K562 (cell line): Measurements from ENCODE around the gene ACHE. TPM values are rescaled to one million over a fixed set of nuclear protein-coding genes. Genes with fewer than 3 reads are reported as not detected.

Source experiments
- ARID1B ChIP-seq: fragments of 450-650 bp; IDR thresholded peaks from 2 replicates; pipeline ENCODE4 v1.6.1; 2016; ENCODE audit warnings: antibody characterized with exemption, mild to moderate bottlenecking, inconsistent platforms
- ASH1L ChIP-seq: fragments of 450-650 bp; IDR thresholded peaks from 2 replicates; pipeline ENCODE4 v1.6.1; 2018; ENCODE audit warnings: borderline replicate concordance, mild to moderate bottlenecking, low read depth; ENCODE audit not compliant: partially characterized antibody
- ATF1 ChIP-seq, 2 experiments: fragments of 450-650 bp in 1 of 2; IDR thresholded peaks; 2 replicates each; pipeline ENCODE4 v1.6.1; 2016; ENCODE audit warnings: missing compliant biosample characterization in 1 of 2, missing genetic modification characterization in 1 of 2
- CBFA2T2 ChIP-seq: fragments of 450-650 bp; conservative IDR thresholded peaks from 2 replicates; pipeline ENCODE4 v1.6.1; 2017; ENCODE audit warnings: mild to moderate bottlenecking
- CREM ChIP-seq: IDR thresholded peaks from 2 replicates; pipeline ENCODE4 v1.6.1; 2014; ENCODE audit warnings: antibody characterized with exemption, low read depth
- DPF2 ChIP-seq: fragments of 450-650 bp; IDR thresholded peaks from 2 replicates; pipeline ENCODE4 v1.6.1; 2016
- EHMT2 ChIP-seq: fragments of 450-650 bp; IDR thresholded peaks from 2 replicates; pipeline ENCODE4 v1.6.1; 2018; ENCODE audit warnings: antibody characterized with exemption
- GATAD2A ChIP-seq: fragments of 450-650 bp; IDR thresholded peaks from 2 replicates; pipeline ENCODE4 v1.6.1; 2017
- MITF ChIP-seq: IDR thresholded peaks from 2 replicates; pipeline ENCODE4 v1.6.1; 2014; ENCODE audit warnings: antibody characterized with exemption
- NELFE ChIP-seq: IDR thresholded peaks from 2 replicates; pipeline ENCODE4 v1.6.1; 2011; ENCODE audit warnings: mild to moderate bottlenecking; ENCODE audit not compliant: insufficient read depth, insufficient read length
- PHB2 ChIP-seq: fragments of 450-650 bp; IDR thresholded peaks from 2 replicates; pipeline ENCODE4 v1.6.1; 2017; ENCODE audit warnings: low read depth
- SIN3A ChIP-seq, 2 experiments: fragments of 150-350 bp in 1 of 2; IDR thresholded peaks; 2 replicates each; pipeline ENCODE4 v1.6.1; 2011 to 2016; ENCODE audit warnings: borderline replicate concordance in 2 of 2, low read depth in 2 of 2, low read length in 2 of 2, mild to moderate bottlenecking in 2 of 2, moderate library complexity in 2 of 2; ENCODE audit not compliant: control insufficient read depth in 1 of 2
- SMAD4 ChIP-seq: fragments of 250-450 bp; sonication (Bioruptor Pico); conservative IDR thresholded peaks from 2 replicates; pipeline ENCODE4 v1.8.0; 2021; ENCODE audit warnings: inconsistent platforms, mild to moderate bottlenecking, moderate library complexity
- SMARCA4 ChIP-seq: fragments of 450-650 bp; IDR thresholded peaks from 2 replicates; pipeline ENCODE4 v1.6.1; 2016
- TCF3 ChIP-seq: sonication (generic); formaldehyde crosslinking; IDR thresholded peaks from 2 replicates; pipeline ENCODE4 v1.4.0; 2020; ENCODE audit warnings: mild to moderate bottlenecking, missing genetic modification reagents
- TEAD4 ChIP-seq, 2 experiments: sonication (generic) in 1 of 2; formaldehyde crosslinking in 1 of 2; IDR thresholded peaks; 2 replicates each; pipeline versions ENCODE4 v1.6.1 to v1.8.0; 2012 to 2022; ENCODE audit warnings: borderline replicate concordance in 1 of 2, inconsistent platforms in 1 of 2, low read length in 1 of 2, mild to moderate bottlenecking in 1 of 2, missing genetic modification reagents in 1 of 2
- ZFP36 ChIP-seq: fragments of 150-350 bp; IDR thresholded peaks from 2 replicates; pipeline ENCODE4 v1.6.1; 2018; ENCODE audit warnings: low read length, low read depth; ENCODE audit not compliant: partially characterized antibody
- ZNF347 ChIP-seq: fragments of 450-650 bp; formaldehyde crosslinking; IDR thresholded peaks from 2 replicates; pipeline ENCODE4 v1.4.0; 2020; ENCODE audit warnings: low read depth, mild to moderate bottlenecking, moderate library complexity
- ZNF354B ChIP-seq: fragments of 250-450 bp; sonication (Bioruptor Pico); IDR thresholded peaks from 2 replicates; pipeline ENCODE4 v1.4.0; 2020
- ZNF384 ChIP-seq: IDR thresholded peaks from 2 replicates; pipeline ENCODE4 v1.6.1; 2012; ENCODE audit warnings: low read depth, low read length, improper control_type of control experiment
- polyA plus RNA-seq, 8 experiments: library from polyadenylated mRNA; depleted of rRNA in 4 of 8; stranded (reverse) in 5 of 8; unstranded in 3 of 8; fragments of >200 nt; fragmentation: Nextera tagmentation in 2 of 8; fragmentation: Illumina TruSeq in 1 of 8; extraction: Ambion mirVana in 2 of 8; extraction: Trizol in 1 of 8; gene quantifications; 2 replicates each; pipeline versions ENCODE4 v1.2.1 to v1.2.3, GENCODE V29; 2011 to 2014; ENCODE audit warnings: inconsistent platforms in 1 of 8, missing spikeins in 1 of 8
- total RNA-seq, 7 experiments: library from RNA; depleted of rRNA in 6 of 7; stranded (reverse); fragments of >200 nt in 6 of 7; fragmentation: Illumina TruSeq in 2 of 7; extraction: Trizol in 2 of 7; gene quantifications; 2 replicates each; pipeline versions ENCODE4 v1.2.1 to v1.2.3, GENCODE V29; 2011 to 2021; ENCODE audit warnings: low replicate concordance in 1 of 7
- TF ChIP-seq, protein P1 (sequence below): sonication (generic); formaldehyde crosslinking; IDR thresholded peaks from 2 replicates; pipeline ENCODE4 v1.8.0; 2022; ENCODE audit warnings: mild to moderate bottlenecking, missing genetic modification reagents
- TF ChIP-seq, protein P2 (sequence below): fragments of 450-650 bp; formaldehyde crosslinking; IDR thresholded peaks from 2 replicates; pipeline ENCODE4 v1.4.0; 2020; ENCODE audit warnings: mild to moderate bottlenecking, moderate library complexity
- TF ChIP-seq, protein P3 (sequence below): fragments of 450-650 bp; IDR thresholded peaks from 2 replicates; pipeline ENCODE4 v1.6.1; 2016; ENCODE audit warnings: missing biosample characterization, missing genetic modification characterization

The ACHE gene
- total and polyA plus RNA-seq, 9 of the 15 experiments (the other 6 are each of a cell fraction or from before 2014, with no cell fraction given) = 0.04 to 8.8 (median 1.9) TPM

DNA sequence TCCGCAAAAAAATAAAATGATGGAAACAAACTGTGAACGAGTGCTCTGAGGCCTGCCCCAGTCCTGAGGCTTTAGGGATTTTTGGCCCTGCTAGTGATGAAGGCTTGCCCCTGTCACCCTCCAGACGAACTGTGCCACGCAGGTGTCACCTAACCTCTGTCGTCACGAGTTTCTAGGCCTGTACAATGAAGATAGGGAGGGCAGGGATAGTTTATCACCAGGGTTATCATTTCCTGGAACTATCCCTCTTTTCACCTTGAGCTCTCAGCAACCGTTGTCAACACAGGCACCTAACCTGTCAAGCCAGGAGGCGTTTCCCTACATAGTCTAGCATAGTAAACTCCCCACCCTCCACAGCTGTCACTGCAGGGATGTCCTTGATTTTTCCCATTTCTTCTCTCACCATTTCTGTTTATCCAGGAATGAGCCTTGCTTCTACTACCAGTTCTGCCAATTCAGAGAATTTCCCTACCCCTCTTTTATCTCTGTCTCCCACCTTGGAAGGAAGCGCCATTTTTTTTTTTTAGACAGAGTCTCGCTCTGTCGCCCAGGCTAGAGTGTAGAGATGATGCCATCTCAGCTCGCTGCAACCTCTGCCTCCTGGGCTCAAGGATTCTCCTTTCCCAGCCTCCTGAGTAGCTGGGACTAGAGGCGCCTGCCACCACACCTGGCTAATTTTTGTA, 2.2 kb upstream of the ACHE start (continued):
- no peak for TF ChIP-seq ZNF347
- TF ChIP-seq TCF3 (CRISPR knock-in tag) = peak; percentile 79
- TF ChIP-seq, protein P1, sequence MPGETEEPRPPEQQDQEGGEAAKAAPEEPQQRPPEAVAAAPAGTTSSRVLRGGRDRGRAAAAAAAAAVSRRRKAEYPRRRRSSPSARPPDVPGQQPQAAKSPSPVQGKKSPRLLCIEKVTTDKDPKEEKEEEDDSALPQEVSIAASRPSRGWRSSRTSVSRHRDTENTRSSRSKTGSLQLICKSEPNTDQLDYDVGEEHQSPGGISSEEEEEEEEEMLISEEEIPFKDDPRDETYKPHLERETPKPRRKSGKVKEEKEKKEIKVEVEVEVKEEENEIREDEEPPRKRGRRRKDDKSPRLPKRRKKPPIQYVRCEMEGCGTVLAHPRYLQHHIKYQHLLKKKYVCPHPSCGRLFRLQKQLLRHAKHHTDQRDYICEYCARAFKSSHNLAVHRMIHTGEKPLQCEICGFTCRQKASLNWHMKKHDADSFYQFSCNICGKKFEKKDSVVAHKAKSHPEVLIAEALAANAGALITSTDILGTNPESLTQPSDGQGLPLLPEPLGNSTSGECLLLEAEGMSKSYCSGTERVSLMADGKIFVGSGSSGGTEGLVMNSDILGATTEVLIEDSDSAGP = no peak
- 0 out of 2 replicates have a peak, but pooled peaks have one; percentile 23 for TF ChIP-seq MITF
- TF ChIP-seq ZNF354B (CRISPR knock-in tag) = no peak
- peak; percentile 80 for TF ChIP-seq SMARCA4
- peak; percentile 64; the same call in 1 of the 2 replicates for TF ChIP-seq CREM
- TF ChIP-seq ATF1 (CRISPR knock-in tag; IDR thresholded peaks at IDR 0.05) = no peak
- peak; percentile 51 for TF ChIP-seq ATF1 (tag; IDR thresholded peaks at IDR 0.05)
- peak in 1 of 2 experiments; percentile 24; a peak in 1 of 4 replicates for TF ChIP-seq SIN3A (IDR thresholded peaks at IDR 0.05; ENCODE audit: borderline replicate concordance in 2 of 2, control insufficient read depth in 1 of 2, low read depth in 2 of 2, low read length in 2 of 2)
- no peak for TF ChIP-seq ZFP36
- peak; percentile 14; the same call in 1 of the 2 replicates for TF ChIP-seq ZNF384
- TF ChIP-seq, protein P2, sequence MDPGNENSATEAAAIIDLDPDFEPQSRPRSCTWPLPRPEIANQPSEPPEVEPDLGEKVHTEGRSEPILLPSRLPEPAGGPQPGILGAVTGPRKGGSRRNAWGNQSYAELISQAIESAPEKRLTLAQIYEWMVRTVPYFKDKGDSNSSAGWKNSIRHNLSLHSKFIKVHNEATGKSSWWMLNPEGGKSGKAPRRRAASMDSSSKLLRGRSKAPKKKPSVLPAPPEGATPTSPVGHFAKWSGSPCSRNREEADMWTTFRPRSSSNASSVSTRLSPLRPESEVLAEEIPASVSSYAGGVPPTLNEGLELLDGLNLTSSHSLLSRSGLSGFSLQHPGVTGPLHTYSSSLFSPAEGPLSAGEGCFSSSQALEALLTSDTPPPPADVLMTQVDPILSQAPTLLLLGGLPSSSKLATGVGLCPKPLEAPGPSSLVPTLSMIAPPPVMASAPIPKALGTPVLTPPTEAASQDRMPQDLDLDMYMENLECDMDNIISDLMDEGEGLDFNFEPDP = no peak
- TF ChIP-seq ARID1B = peak; percentile 92
- no peak for TF ChIP-seq NELFE
- TF ChIP-seq ASH1L = no peak
- peak; percentile 49; the same call in 1 of the 2 replicates for TF ChIP-seq EHMT2
- TF ChIP-seq CBFA2T2 = peak; percentile 82
- TF ChIP-seq PHB2 = peak; percentile 48; the same call in 1 of the 2 replicates
- TF ChIP-seq, protein P3, sequence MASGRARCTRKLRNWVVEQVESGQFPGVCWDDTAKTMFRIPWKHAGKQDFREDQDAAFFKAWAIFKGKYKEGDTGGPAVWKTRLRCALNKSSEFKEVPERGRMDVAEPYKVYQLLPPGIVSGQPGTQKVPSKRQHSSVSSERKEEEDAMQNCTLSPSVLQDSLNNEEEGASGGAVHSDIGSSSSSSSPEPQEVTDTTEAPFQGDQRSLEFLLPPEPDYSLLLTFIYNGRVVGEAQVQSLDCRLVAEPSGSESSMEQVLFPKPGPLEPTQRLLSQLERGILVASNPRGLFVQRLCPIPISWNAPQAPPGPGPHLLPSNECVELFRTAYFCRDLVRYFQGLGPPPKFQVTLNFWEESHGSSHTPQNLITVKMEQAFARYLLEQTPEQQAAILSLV = no peak
- peak; percentile 82 for TF ChIP-seq TEAD4 (IDR thresholded peaks at IDR 0.05; ENCODE audit: low read length)
- no peak for TF ChIP-seq TEAD4 (CRISPR knock-in tag; IDR thresholded peaks at IDR 0.05; ENCODE audit: borderline replicate concordance)
- TF ChIP-seq SMAD4 (CRISPR knock-in tag) = 0 out of 2 replicates have a peak, but pooled peaks have one; percentile 5
- peak; percentile 83 for TF ChIP-seq DPF2
- TF ChIP-seq GATAD2A = no peak
